Measurements from ENCODE around the gene HEATR5B.
A peak's percentile ranks its signal among the peaks of the same experiment; 100 is the strongest.
"Not testable (repeated sequence)": the region's sequence is repeated elsewhere in the genome, so short reads cannot be mapped to it uniquely, and the experiment has no call there.

HEATR5B gene

DNA sequence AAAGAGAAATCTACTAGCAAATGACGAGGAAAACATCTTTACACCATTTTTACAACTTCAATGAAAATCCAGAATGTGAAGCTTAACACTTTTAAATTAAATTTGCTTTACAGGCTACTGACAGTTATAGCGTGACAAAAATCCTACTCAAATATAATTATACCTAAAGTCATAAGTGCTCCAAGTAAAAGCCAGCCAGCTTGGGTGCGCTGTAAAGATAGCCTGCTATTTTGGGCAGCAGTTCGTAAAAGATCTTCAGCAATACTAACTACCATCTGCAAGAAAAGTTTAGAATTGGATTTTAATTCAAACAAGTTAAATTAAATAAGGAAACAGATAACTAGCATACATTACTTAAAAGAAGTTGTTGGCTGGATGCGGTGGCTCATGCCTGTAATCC lies 22.4 kb downstream of the HEATR5B start:
- no peak for DNase-seq (ENCODE audit: low read depth)

GRCh38 chr2:37061013-37061711 lies 23.0 kb downstream of the HEATR5B start:
- DNase-seq (ENCODE audit: low read depth) = no peak

DNA sequence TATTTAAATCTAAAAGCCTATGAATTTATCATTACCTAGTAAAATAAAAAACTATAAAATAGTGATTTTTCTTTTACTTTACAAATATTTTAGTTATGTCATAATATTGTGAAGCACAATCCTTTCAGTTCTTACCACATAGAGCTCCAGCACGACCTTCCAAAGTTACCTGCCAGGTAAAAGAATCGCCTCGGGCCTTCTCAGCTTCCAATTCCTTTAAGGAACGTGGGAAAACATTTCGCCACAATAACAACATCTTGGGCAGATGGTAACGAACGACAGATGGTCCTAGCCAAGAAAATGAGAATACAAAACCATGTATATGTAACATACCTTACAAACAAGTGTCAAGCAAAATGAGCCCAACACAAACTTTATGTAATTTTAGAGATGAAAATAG lies 23.7 kb downstream of the HEATR5B start:
- no peak for DNase-seq (ENCODE audit: low read depth)

DNA sequence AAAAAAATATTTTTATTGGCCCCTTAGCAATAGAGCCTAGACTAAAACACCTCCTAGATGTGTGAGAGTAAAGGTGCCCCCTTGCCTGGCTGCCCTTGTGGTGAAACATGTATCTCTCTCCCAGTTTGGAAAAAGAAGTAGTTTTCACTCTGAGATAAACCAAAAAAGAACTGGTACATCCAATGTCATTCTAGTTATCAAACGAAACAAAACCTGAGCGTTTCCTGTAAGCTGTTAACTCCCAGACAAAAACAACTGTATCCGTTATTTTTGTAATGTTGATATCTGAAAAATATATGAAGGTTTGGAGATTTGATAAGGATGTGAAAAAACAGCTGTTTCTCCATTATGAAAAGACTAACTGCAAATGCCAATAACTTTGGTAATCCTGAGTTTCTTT lies 24.3 kb downstream of the HEATR5B start:
- DNase-seq (ENCODE audit: low read depth) = no peak

DNA sequence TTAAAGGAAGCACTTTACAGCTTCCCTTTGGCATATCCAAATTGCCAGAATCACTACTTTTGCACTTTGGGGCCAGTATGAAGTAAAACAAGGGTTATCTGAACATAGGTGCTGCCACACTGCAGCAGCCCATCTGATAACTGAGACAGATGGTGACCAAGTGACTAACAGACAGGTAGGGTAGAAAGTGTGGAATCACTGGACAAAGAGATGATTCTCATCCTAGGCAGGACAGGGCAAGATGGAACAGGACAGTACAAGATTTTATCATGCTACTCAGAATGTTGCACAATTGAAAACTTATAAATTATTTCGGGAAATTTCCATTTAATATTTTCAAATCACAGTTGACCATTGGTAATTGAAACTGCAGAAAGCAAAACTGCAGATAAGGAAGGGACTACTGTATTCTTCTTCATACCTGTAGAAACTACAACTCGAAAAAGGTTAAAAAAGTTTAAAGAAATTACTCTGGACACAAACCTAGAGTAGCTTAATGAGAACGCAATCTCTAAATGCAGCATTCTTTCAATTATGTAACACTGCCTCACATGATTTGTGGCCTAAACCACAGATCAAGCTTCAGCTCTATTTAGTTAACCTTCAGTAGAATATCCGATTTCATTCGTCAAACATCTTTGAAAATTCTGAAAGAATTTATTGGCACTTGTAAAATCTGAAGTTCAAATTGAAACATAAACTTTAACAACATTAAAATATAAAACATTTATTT lies 31.4 kb downstream of the HEATR5B start:
- DNase-seq (ENCODE audit: low read depth) = no peak

GRCh38 chr2:37039580-37039979 lies 44.6 kb downstream of the HEATR5B start:
- no peak for DNase-seq (ENCODE audit: low read depth)

DNA sequence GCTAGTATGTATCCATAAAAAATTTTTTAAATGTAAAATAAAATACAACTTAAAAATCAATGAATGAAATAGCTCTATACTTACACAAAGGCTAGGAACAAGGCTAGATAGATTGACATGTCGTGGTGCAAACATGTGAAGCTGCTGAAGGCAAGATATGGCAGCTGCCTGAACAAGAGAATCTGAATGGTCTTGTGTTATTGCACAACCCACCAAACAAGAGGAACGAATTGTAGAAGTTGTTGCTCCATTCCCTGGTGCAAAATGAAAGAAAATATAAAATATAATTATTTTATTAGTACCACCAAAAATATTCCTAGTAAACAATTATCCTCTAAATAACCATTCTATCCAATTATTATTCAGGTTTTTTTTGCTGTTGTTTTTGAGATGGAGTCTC lies 46.4 kb downstream of the HEATR5B start:
- no peak for DNase-seq (ENCODE audit: low read depth)

GRCh38 chr2:37029758-37030157 lies 54.4 kb downstream of the HEATR5B start:
- DNase-seq (ENCODE audit: low read depth) = no peak

GRCh38 chr2:37026050-37026449 lies 58.1 kb downstream of the HEATR5B start:
- DNase-seq (ENCODE audit: low read depth) = no peak

- DNase-seq (ENCODE audit: low read depth) = no peak
Measured at GRCh38 chr2:37020887-37021796, 63.0 kb downstream of the HEATR5B start.

GRCh38 chr2:37020212-37020886 lies 63.8 kb downstream of the HEATR5B start:
- peak; percentile 46 for DNase-seq (ENCODE audit: low read depth)

GRCh38 chr2:37013315-37013641 lies 70.9 kb downstream of the HEATR5B start:
- DNase-seq (ENCODE audit: low read depth) = no peak

DNA sequence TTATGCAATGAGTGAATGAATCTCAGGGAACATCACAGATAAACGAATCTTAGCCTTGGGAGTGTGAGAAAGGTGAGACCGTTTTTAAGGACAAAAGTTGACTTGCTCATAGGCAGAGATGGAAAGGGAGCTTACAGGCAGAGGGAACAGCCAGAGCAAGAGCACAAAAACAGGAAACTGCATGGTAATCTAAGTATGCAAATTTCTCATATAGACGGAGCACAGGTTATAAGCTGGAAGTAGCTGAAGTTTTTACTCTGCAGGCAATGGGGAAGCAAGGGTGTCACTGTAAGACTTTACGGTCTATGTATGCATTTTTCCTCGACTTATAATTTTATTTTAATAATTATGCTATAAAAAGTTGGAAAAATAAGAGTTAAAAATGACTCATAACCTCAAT lies 73.0 kb downstream of the HEATR5B start:
- DNase-seq (ENCODE audit: low read depth) = no peak

GRCh38 chr2:37005118-37005868 lies 78.9 kb downstream of the HEATR5B start:
- DNase-seq (ENCODE audit: low read depth) = no peak

GRCh38 chr2:37000988-37001556 lies 83.1 kb downstream of the HEATR5B start:
- no peak for DNase-seq (ENCODE audit: low read depth)

DNA sequence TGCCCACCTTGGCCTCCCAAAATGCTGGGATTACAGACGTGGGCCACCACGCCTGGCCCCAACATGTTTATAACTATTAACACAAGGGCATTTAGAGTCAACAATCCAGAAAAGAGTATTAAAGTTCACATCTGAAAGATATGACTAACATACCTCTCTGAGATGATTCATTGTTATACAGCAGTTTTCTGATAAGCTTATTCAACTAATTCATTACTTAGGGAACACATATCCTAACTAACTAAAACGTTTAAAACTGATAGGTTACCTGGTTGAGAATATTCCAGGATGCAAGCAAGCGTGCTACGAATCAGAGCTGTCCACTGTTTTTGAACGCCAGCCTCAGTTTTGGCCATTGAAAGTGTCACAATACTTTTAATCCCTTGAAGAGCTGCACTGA lies 83.9 kb downstream of the HEATR5B start:
- DNase-seq (ENCODE audit: low read depth) = no peak

DNA sequence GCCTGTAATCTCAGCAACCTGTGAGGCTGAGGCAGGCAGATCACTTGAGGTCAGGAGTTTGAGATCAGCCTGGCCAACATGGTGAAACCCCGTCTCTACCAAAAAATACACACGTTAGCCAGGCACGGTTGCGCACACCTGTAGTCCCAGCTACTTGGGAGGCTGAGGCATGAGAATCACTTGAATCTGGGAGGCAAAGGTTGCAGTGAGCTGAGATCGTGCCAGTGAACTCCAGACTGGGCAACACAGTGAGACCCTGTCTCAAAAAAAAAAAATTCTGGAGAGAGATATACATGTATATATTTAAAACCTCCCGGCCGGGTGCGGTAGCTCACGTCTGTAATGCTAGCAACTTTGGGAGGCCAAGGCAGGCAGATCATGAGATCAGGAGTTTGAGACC lies 84.8 kb downstream of the HEATR5B start:
- DNase-seq (ENCODE audit: low read depth) = not testable (repeated sequence)

DNA sequence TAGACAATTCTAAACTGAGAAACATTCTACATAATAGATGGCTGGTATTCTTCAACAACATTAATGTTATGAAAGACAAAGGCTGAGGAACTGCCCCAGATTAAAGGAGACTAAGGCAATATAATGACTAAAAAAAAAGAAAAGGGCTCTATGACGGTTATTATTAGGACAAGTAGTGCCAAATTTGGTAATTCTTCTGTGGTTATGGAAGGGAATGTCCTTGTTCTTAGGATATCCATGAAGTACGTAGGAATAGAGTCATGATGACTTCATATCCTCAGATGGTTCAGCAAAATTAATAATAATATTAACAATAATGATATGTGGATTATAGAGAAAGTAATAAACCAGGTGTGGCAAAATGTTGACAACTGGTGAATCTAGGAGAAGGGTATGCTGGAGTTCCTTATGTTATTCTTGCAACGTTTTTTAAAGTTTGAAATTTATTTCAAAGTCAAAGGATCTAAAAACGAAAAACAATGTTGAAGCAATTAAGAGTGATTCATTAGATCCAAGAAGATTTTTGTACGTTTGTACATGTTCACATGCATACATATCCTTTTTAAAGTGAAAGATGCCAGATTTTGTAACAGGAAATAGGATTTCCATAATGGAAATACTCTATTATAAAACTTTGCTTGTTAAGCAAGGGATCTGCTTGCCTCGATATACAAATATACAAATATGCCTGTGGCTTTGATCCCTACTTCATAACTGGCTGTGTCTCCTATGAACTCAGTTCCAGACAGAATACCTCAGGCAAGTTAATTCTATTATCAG lies 90.1 kb downstream of the HEATR5B start:
- DNase-seq (ENCODE audit: low read depth) = no peak

DNA sequence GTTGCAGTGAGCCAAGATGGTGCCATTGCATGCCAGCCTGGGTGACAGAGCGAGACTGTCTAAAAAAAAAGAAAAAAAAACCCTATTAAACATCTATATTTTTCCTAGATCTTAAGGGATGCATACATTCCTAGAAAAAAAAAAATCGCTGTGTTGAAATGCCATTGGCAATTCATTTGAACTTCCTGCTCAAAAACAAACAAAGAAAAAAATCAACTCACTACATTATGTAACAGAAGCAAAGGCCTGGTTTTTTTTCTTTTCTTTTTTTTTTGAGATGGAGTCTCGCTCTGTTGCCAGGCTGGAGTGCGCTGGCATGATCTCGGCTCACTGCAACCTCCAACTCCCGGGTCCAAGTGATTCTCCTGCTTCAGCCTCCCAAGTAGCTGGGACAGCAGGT lies 96.2 kb downstream of the HEATR5B start:
- DNase-seq (ENCODE audit: low read depth) = no peak

DNA sequence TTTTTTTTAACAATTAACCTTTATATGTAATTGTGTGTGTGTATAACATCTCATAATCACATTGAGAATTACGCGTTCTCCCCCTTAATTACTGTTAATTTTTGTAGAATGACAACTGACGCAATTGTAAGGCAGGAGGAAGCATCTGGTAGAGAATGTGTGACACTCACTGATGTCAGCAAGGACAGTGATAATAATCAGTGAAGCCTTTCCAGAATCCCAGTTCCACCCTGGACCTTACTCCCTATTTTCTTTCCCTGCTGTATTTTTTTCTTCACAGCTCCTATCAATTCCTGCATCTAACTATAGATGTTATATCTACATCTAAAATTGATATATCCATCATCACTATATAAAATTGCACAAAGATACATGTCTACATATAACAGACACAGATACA lies 101.7 kb downstream of the HEATR5B start:
- no peak for DNase-seq (ENCODE audit: low read depth)

Data from HS-27A (cell line).